ENCODE results near the gene CHCHD3.

The CHCHD3 gene

GRCh38 chr7:132966754-132967469 is 115.0 kb downstream of the CHCHD3 start:
- Histone ChIP-seq H3K27ac (no peak overlapping the region), H3K9ac (ENCODE audit: insufficient read length) (no peak overlapping the region), H3K36me3 (ENCODE audit: insufficient read depth, low read length) (no peaks in the 10 kb centered on the region), H3K4me3 (no peak overlapping the region), H3K9me3 (ENCODE audit: low read depth, low read length) (no peaks in the 10 kb centered on the region)
- no peak for DNase-seq (ENCODE audit: low read depth, low spot score)
- TF ChIP-seq EZH2 (IDR thresholded peaks at IDR 0.05) (no peak), FOXP2 (optimal IDR thresholded peaks at IDR 0.05; ENCODE audit: control extremely low read depth, extremely low read length, insufficient read depth) (no peak), POLR2AphosphoS5 (IDR thresholded peaks at IDR 0.05; ENCODE audit: borderline replicate concordance, low read depth, low read length) (no peak)

GRCh38 chr7:132965951-132966350 is 115.9 kb downstream of the CHCHD3 start:
- H3K9ac ChIP-seq (ENCODE audit: insufficient read length): no peak overlapping the region
- no peak for DNase-seq (ENCODE audit: low read depth, low spot score)
- H3K27ac ChIP-seq: no peak overlapping the region
- no peak overlapping the region for H3K4me3 ChIP-seq
- TF ChIP-seq EZH2 (IDR thresholded peaks at IDR 0.05) (no peak), POLR2AphosphoS5 (IDR thresholded peaks at IDR 0.05; ENCODE audit: borderline replicate concordance, low read depth, low read length) (no peak), FOXP2 (optimal IDR thresholded peaks at IDR 0.05; ENCODE audit: control extremely low read depth, extremely low read length, insufficient read depth) (no peak)
- no peaks in the 10 kb centered on the region for H3K9me3 ChIP-seq (ENCODE audit: low read depth, low read length)
- H3K36me3 ChIP-seq (ENCODE audit: insufficient read depth, low read length): no peaks in the 10 kb centered on the region

GRCh38 chr7:132964876-132965275 is 117.0 kb downstream of the CHCHD3 start:
- no peak overlapping the region for H3K9ac ChIP-seq (ENCODE audit: insufficient read length)
- H3K36me3 ChIP-seq (ENCODE audit: insufficient read depth, low read length): no peaks in the 10 kb centered on the region
- H3K4me3 ChIP-seq: no peak overlapping the region
- no peaks in the 10 kb centered on the region for H3K9me3 ChIP-seq (ENCODE audit: low read depth, low read length)
- no peak for TF ChIP-seq FOXP2 (optimal IDR thresholded peaks at IDR 0.05; ENCODE audit: control extremely low read depth, extremely low read length, insufficient read depth)
- no peak for TF ChIP-seq POLR2AphosphoS5 (IDR thresholded peaks at IDR 0.05; ENCODE audit: borderline replicate concordance, low read depth, low read length)
- no peak for TF ChIP-seq EZH2 (IDR thresholded peaks at IDR 0.05)
- DNase-seq (ENCODE audit: low read depth, low spot score): no peak
- H3K27ac ChIP-seq: no peak overlapping the region

- no peaks in the 10 kb centered on the region for H3K36me3 ChIP-seq (ENCODE audit: insufficient read depth, low read length)
- H3K9me3 ChIP-seq (ENCODE audit: low read depth, low read length): no peaks in the 10 kb centered on the region
- H3K27ac ChIP-seq: no peak overlapping the region
- no peak for DNase-seq (ENCODE audit: low read depth, low spot score)
- no peak for TF ChIP-seq POLR2AphosphoS5 (IDR thresholded peaks at IDR 0.05; ENCODE audit: borderline replicate concordance, low read depth, low read length)
- TF ChIP-seq EZH2 (IDR thresholded peaks at IDR 0.05): no peak
- TF ChIP-seq FOXP2 (optimal IDR thresholded peaks at IDR 0.05; ENCODE audit: control extremely low read depth, extremely low read length, insufficient read depth): no peak
- no peak overlapping the region for H3K4me3 ChIP-seq
- no peak overlapping the region for H3K9ac ChIP-seq (ENCODE audit: insufficient read length)
Measured at GRCh38 chr7:132959891-132960290, 122.0 kb downstream of the CHCHD3 start.

GRCh38 chr7:132956556-132956955 is 125.3 kb downstream of the CHCHD3 start:
- Histone ChIP-seq H3K9me3 (ENCODE audit: low read depth, low read length) (no peaks in the 10 kb centered on the region), H3K9ac (ENCODE audit: insufficient read length) (no peak overlapping the region), H3K4me3 (no peak overlapping the region), H3K36me3 (ENCODE audit: insufficient read depth, low read length) (no peaks in the 10 kb centered on the region), H3K27ac (no peak overlapping the region)
- DNase-seq (ENCODE audit: low read depth, low spot score): no peak
- TF ChIP-seq EZH2 (IDR thresholded peaks at IDR 0.05) (no peak), FOXP2 (optimal IDR thresholded peaks at IDR 0.05; ENCODE audit: control extremely low read depth, extremely low read length, insufficient read depth) (no peak), POLR2AphosphoS5 (IDR thresholded peaks at IDR 0.05; ENCODE audit: borderline replicate concordance, low read depth, low read length) (no peak)

- H3K27ac ChIP-seq: no peak overlapping the region
- H3K4me3 ChIP-seq: no peak overlapping the region
- no peak for TF ChIP-seq EZH2 (IDR thresholded peaks at IDR 0.05)
- DNase-seq (ENCODE audit: low read depth, low spot score): no peak
- 0 out of 2 replicates have a peak, but pooled peaks cover 5% of the 10 kb centered on the region for H3K36me3 ChIP-seq (ENCODE audit: insufficient read depth, low read length)
- H3K9me3 ChIP-seq (ENCODE audit: low read depth, low read length): no peaks in the 10 kb centered on the region
- H3K9ac ChIP-seq (ENCODE audit: insufficient read length): no peak overlapping the region
Measured at GRCh38 chr7:132953468-132953867, 128.4 kb downstream of the CHCHD3 start.

GRCh38 chr7:132950725-132951124 is 131.2 kb downstream of the CHCHD3 start:
- Histone ChIP-seq H3K9me3 (ENCODE audit: low read depth, low read length) (no peaks in the 10 kb centered on the region), H3K36me3 (ENCODE audit: insufficient read depth, low read length) (0 out of 2 replicates have a peak, but pooled peaks cover 5% of the 10 kb centered on the region), H3K4me3 (no peak overlapping the region), H3K9ac (ENCODE audit: insufficient read length) (no peak overlapping the region), H3K27ac (no peak overlapping the region)
- no peak for DNase-seq (ENCODE audit: low read depth, low spot score)
- TF ChIP-seq EZH2 (IDR thresholded peaks at IDR 0.05) (no peak), FOXP2 (optimal IDR thresholded peaks at IDR 0.05; ENCODE audit: control extremely low read depth, extremely low read length, insufficient read depth) (no peak), POLR2AphosphoS5 (IDR thresholded peaks at IDR 0.05; ENCODE audit: borderline replicate concordance, low read depth, low read length) (no peak)

GRCh38 chr7:132947011-132947410 is 134.9 kb downstream of the CHCHD3 start:
- no peak for TF ChIP-seq EZH2 (IDR thresholded peaks at IDR 0.05)
- TF ChIP-seq POLR2AphosphoS5 (IDR thresholded peaks at IDR 0.05; ENCODE audit: borderline replicate concordance, low read depth, low read length): no peak
- no peak for TF ChIP-seq FOXP2 (optimal IDR thresholded peaks at IDR 0.05; ENCODE audit: control extremely low read depth, extremely low read length, insufficient read depth)

GRCh38 chr7:132944774-132945173 is 137.1 kb downstream of the CHCHD3 start:
- Histone ChIP-seq H3K27ac (no peak overlapping the region), H3K4me3 (no peak overlapping the region), H3K9ac (ENCODE audit: insufficient read length) (no peak overlapping the region), H3K36me3 (ENCODE audit: insufficient read depth, low read length) (0 out of 2 replicates have a peak, but pooled peaks cover 5% of the 10 kb centered on the region), H3K9me3 (ENCODE audit: low read depth, low read length) (no peaks in the 10 kb centered on the region)
- TF ChIP-seq FOXP2 (optimal IDR thresholded peaks at IDR 0.05; ENCODE audit: control extremely low read depth, extremely low read length, insufficient read depth) (no peak), EZH2 (IDR thresholded peaks at IDR 0.05) (no peak), POLR2AphosphoS5 (IDR thresholded peaks at IDR 0.05; ENCODE audit: borderline replicate concordance, low read depth, low read length) (no peak)
- DNase-seq (ENCODE audit: low read depth, low spot score): no peak

More at GRCh38 chr7:132947011-132947410, 134.9 kb downstream of the CHCHD3 start:
- no peak overlapping the region for H3K4me3 ChIP-seq
- H3K9ac ChIP-seq (ENCODE audit: insufficient read length): no peak overlapping the region
- H3K9me3 ChIP-seq (ENCODE audit: low read depth, low read length): no peaks in the 10 kb centered on the region
- H3K36me3 ChIP-seq (ENCODE audit: insufficient read depth, low read length): 0 out of 2 replicates have a peak, but pooled peaks cover 5% of the 10 kb centered on the region
- DNase-seq (ENCODE audit: low read depth, low spot score): no peak
- no peak overlapping the region for H3K27ac ChIP-seq
